CD8-positive, alpha-beta memory T cell (primary cell): ENCODE measurements around the gene ACAA1. TPM values are rescaled to one million over a fixed set of nuclear protein-coding genes. Genes with fewer than 3 reads are reported as not detected.
A peak's percentile ranks its signal among the peaks of the same experiment; 100 is the strongest.

Source experiments
- CTCF ChIA-PET: fragments of 350-600 bp; sonication (Branson Sonifier 250); formaldehyde crosslinking; loops from one replicate; lab custom pipeline; 2021; ENCODE audit warnings: antibody characterized with exemption; lab: Charles Lee
- POLR2A ChIA-PET: fragments of 350-600 bp; sonication (Branson Sonifier 250); formaldehyde crosslinking; loops from one replicate; lab custom pipeline; 2021; ENCODE audit warnings: antibody characterized with exemption; lab: Charles Lee
- DNase-seq, 5 donors: peaks; one replicate each; pipeline versions ENCODE4 v3.0.0 to v3.0.0-alpha.2; 2020 to 2022; ENCODE audit warnings: mixed read lengths in 1 of 5
- H3K27ac ChIP-seq: one replicate; pipeline ENCODE4 v1.7.0; 2013; ENCODE audit warnings: low read depth, mild to moderate bottlenecking, low read length, moderate library complexity
- H3K27me3 ChIP-seq: 2 replicates; pipeline ENCODE4 v1.7.0; 2013; ENCODE audit warnings: low read length, mild to moderate bottlenecking; ENCODE audit not compliant: insufficient read depth, poor library complexity, severe bottlenecking
- H3K36me3 ChIP-seq: 2 replicates; pipeline ENCODE4 v1.7.0; 2013; ENCODE audit warnings: mild to moderate bottlenecking, low read length, moderate library complexity; ENCODE audit not compliant: insufficient read depth
- H3K4me1 ChIP-seq: 2 replicates; pipeline ENCODE4 v1.7.0; 2013; ENCODE audit warnings: mild to moderate bottlenecking, low read length, moderate library complexity; ENCODE audit not compliant: insufficient read depth
- H3K4me3 ChIP-seq: 2 replicates; pipeline ENCODE4 v1.7.0; 2013; ENCODE audit warnings: mild to moderate bottlenecking, low read length
- H3K9me3 ChIP-seq: 2 replicates; pipeline ENCODE4 v1.7.0; 2013; ENCODE audit warnings: mild to moderate bottlenecking, low read length
- H3K27ac Mint-ChIP-seq, 8 donors: one replicate each; pipeline ENCODE4 v1.8.0; 2020 to 2021; ENCODE audit warnings: mixed read lengths in 8 of 8, mild to moderate bottlenecking in 6 of 8, inconsistent platforms in 3 of 8, moderate library complexity in 3 of 8
- H3K27me3 Mint-ChIP-seq, 2 donors: one replicate each; pipeline ENCODE4 v1.8.0; 2020 to 2021; ENCODE audit warnings: mixed read lengths in 2 of 2, mild to moderate bottlenecking in 1 of 2, moderate library complexity in 1 of 2
- H3K36me3 Mint-ChIP-seq, 3 donors: one replicate each; pipeline ENCODE4 v1.8.0; 2020 to 2021; ENCODE audit warnings: mixed read lengths in 3 of 3, inconsistent platforms in 1 of 3, mild to moderate bottlenecking in 1 of 3
- H3K4me1 Mint-ChIP-seq, 3 donors: one replicate each; pipeline ENCODE4 v1.8.0; 2020 to 2021; ENCODE audit warnings: mixed read lengths in 3 of 3, inconsistent platforms in 1 of 3, mild to moderate bottlenecking in 1 of 3
- H3K4me3 Mint-ChIP-seq, 7 donors: one replicate each; pipeline ENCODE4 v1.8.0; 2020 to 2021; ENCODE audit warnings: mixed read lengths in 7 of 7, mild to moderate bottlenecking in 6 of 7, moderate library complexity in 4 of 7, inconsistent platforms in 2 of 7
- H3K9me3 Mint-ChIP-seq, 5 donors: one replicate each; pipeline ENCODE4 v1.8.0; 2020 to 2022; ENCODE audit warnings: mixed read lengths in 5 of 5, mild to moderate bottlenecking in 3 of 5, moderate library complexity in 2 of 5, inconsistent platforms in 1 of 5
- polyA plus RNA-seq: library from polyadenylated mRNA; unstranded; fragments of 300-500 nt; fragmentation: Illumina TruSeq; gene quantifications from one replicate; pipeline ENCODE4 v1.2.3, GENCODE V29; 2021
- total RNA-seq, 2 experiments: library from RNA; stranded (reverse); gene quantifications; one replicate each; pipeline ENCODE4 v1.2.3, GENCODE V29; 2021

Gene ACAA1
- total and polyA plus RNA-seq, 3 experiments from 2014 or later, result 49.0 to 67.4 (median 67.1) TPM

DNA sequence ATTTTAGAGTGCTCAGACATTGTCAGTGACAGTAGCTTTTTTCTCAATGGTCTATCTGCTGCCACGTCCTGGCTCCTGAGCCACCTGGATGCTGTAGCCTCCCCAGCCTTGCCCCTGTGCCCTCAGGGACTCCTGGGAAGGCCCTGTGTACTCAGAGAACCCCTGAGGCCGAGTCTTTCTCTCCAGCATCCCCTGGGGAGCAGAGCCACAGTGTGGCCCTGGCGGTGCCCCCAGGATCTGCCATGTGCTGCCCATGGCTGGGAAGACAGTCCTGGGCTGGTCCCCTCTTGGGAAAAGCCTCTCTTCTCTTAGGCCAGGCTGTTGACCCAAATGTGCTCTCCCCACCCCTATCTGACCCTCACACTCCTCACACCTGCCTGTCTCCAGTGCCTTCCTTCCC, 6.6 kb upstream of the ACAA1 start:
- Histone ChIP-seq H3K36me3 (peaks cover 9% of the 10 kb centered on the region), H3K4me3 (no peak overlapping the region), H3K27ac (no peak overlapping the region), H3K4me1 (peaks cover 18% of the 10 kb centered on the region), H3K27me3 (no peaks in the 10 kb centered on the region), H3K9me3 (peaks cover 11% of the 10 kb centered on the region)
- Mint-ChIP-seq H3K27me3 (peaks cover 0 to 2% of the 10 kb centered on the region in 2 donors), H3K36me3 (peaks cover 18 to 31% (median 23%) of the 10 kb centered on the region in 3 donors), H3K9me3 (peaks cover 13 to 21% (median 18%) of the 10 kb centered on the region in 5 donors), H3K4me1 (peaks cover 28 to 34% (median 29%) of the 10 kb centered on the region in 3 donors), H3K27ac (peak overlapping the region in 1 of 8 donors; percentile 36), H3K4me3 (no peak overlapping the region)
- ChIA-PET CTCF (interaction anchor here (7.7 kb wide), 1 partner anchor 21 kb away, joined by 60 read pairs; the partner anchor contains the start of gene OXSR1), POLR2A (interaction anchor here (1.1 kb wide), 1 partner anchor 21 kb away, joined by 3 read pairs; the partner anchor contains the start of gene OXSR1)
- DNase-seq, result no peak

DNA sequence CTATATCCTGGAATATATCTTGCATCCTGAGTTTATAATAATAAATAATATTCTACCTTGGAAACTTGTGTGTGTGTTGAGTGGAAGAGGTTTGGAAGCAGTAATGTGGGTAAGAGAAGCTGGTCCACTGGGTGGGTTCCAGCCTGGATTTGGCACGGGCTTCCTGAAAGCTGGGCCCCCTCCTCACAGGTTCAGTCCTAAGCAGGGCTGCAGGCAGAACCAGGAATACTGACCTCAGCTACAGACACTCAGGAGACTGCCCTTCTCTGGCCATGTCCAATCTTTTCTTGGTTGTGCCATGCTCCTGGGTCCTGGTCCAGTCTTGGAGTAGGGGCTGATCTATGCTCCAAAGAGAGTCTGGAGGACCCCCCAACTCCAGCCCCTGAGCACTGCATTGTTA, 6.0 kb upstream of the ACAA1 start:
- Histone ChIP-seq H3K27ac (no peak overlapping the region), H3K27me3 (no peaks in the 10 kb centered on the region), H3K4me3 (no peak overlapping the region), H3K36me3 (peaks cover 9% of the 10 kb centered on the region), H3K4me1 (peaks cover 21% of the 10 kb centered on the region), H3K9me3 (peaks cover 11% of the 10 kb centered on the region)
- H3K4me1 Mint-ChIP-seq, result peaks cover 33 to 39% (median 34%) of the 10 kb centered on the region in 3 donors
- H3K4me3 Mint-ChIP-seq, result peak overlapping the region in 1 of 7 donors; percentile 96
- peaks cover 13 to 21% (median 18%) of the 10 kb centered on the region in 5 donors for H3K9me3 Mint-ChIP-seq
- H3K36me3 Mint-ChIP-seq, result peaks cover 18 to 36% (median 23%) of the 10 kb centered on the region in 3 donors
- no peak for DNase-seq
- POLR2A ChIA-PET, result interaction anchor here (1.1 kb wide), 1 partner anchor 22 kb away, joined by 3 read pairs; the partner anchor contains the start of gene OXSR1
- CTCF ChIA-PET, result interaction anchor here (1.3 to 7.7 kb wide), 2 partner anchors 14 to 22 kb away, joined by 3 to 60 read pairs; partner anchors contain the start of gene OXSR1
- H3K27me3 Mint-ChIP-seq, result peaks cover 0 to 2% of the 10 kb centered on the region in 2 donors
- H3K27ac Mint-ChIP-seq, result peak overlapping the region in 2 of 8 donors; percentile 12 to 24

DNA sequence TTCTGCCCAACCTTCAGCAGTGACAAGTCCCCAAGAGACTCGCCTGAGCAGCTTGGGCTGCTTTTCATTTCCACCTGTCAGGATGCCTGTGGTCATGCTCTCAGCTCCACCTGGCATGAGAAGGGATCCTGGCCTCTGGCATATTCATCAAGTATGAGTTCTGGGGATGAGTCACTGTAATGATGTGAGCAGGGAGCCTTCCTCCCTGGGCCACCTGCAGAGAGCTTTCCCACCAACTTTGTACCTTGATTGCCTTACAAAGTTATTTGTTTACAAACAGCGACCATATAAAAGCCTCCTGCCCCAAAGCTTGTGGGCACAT, 5.0 kb upstream of the ACAA1 start:
- H3K9me3 Mint-ChIP-seq, result peaks cover 5 to 16% (median 13%) of the 10 kb centered on the region in 5 donors
- no peak for DNase-seq
- peaks cover 10% of the 10 kb centered on the region for H3K9me3 ChIP-seq
- ChIA-PET CTCF (interaction anchor here (1.3 to 7.7 kb wide), 2 partner anchors 15 to 23 kb away, joined by 3 to 60 read pairs; partner anchors contain the start of gene OXSR1), POLR2A (no interaction called here)
- H3K36me3 Mint-ChIP-seq, result peaks cover 15 to 39% (median 18%) of the 10 kb centered on the region in 3 donors
- H3K4me1 Mint-ChIP-seq, result peaks cover 39 to 45% (median 43%) of the 10 kb centered on the region in 3 donors
- H3K36me3 ChIP-seq, result peaks cover 9% of the 10 kb centered on the region
- H3K27ac Mint-ChIP-seq, result peak overlapping the region in 5 of 8 donors; percentile 6 to 78 (median 24)
- no peak overlapping the region for H3K27ac ChIP-seq
- H3K4me3 Mint-ChIP-seq, result peak overlapping the region in 3 of 7 donors; percentile 9 to 96 (median 52)
- no peaks in the 10 kb centered on the region for H3K27me3 ChIP-seq
- no peak overlapping the region for H3K4me3 ChIP-seq
- H3K27me3 Mint-ChIP-seq, result peaks cover 0 to 2% of the 10 kb centered on the region in 2 donors
- peaks cover 28% of the 10 kb centered on the region for H3K4me1 ChIP-seq

DNA sequence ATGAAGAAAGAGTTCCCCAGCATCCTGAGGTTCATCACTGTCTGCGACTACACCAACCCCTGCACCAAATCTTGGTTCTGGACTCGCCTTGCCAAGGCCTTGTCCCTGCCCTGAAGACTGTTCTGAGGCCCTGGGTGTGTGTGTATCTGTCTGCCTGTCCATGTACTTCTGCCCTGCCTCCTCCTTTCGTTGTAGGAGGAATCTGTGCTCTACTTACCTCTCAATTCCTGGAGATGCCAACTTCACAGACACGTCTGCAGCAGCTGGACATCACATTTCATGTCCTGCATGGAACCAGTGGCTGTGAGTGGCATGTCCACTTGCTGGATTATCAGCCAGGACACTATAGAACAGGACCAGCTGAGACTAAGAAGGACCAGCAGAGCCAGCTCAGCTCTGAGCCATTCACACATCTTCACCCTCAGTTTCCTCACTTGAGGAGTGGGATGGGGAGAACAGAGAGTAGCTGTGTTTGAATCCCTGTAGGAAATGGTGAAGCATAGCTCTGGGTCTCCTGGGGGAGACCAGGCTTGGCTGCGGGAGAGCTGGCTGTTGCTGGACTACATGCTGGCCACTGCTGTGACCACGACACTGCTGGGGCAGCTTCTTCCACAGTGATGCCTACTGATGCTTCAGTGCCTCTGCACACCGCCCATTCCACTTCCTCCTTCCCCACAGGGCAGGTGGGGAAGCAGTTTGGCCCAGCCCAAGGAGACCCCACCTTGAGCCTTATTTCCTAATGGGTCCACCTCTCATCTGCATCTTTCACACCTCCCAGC, 4.4 kb upstream of the ACAA1 start:
- peaks cover 0 to 12% (median 12%) of the 10 kb centered on the region in 5 donors for H3K9me3 Mint-ChIP-seq
- ChIA-PET POLR2A (no interaction called here), CTCF (interaction anchor here (1.1 to 7.7 kb wide), 3 partner anchors 16 to 205 kb away, joined by 3 to 60 read pairs (median 3); partner anchors contain the start of genes OXSR1 and XYLB)
- peaks cover 39 to 46% (median 44%) of the 10 kb centered on the region in 3 donors for H3K4me1 Mint-ChIP-seq
- H3K4me3 Mint-ChIP-seq, result peak overlapping the region in 6 of 7 donors; percentile 29 to 99 (median 56)
- Histone ChIP-seq H3K36me3 (peaks cover 9% of the 10 kb centered on the region), H3K4me3 (no peak overlapping the region), H3K9me3 (peaks cover 5% of the 10 kb centered on the region), H3K27me3 (no peaks in the 10 kb centered on the region), H3K4me1 (peaks cover 28% of the 10 kb centered on the region), H3K27ac (no peak overlapping the region)
- peaks cover 10 to 41% (median 17%) of the 10 kb centered on the region in 3 donors for H3K36me3 Mint-ChIP-seq
- no peak for DNase-seq
- peaks cover 0 to 2% of the 10 kb centered on the region in 2 donors for H3K27me3 Mint-ChIP-seq
- H3K27ac Mint-ChIP-seq, result peak overlapping the region; percentile 10 to 93 (median 68)

DNA sequence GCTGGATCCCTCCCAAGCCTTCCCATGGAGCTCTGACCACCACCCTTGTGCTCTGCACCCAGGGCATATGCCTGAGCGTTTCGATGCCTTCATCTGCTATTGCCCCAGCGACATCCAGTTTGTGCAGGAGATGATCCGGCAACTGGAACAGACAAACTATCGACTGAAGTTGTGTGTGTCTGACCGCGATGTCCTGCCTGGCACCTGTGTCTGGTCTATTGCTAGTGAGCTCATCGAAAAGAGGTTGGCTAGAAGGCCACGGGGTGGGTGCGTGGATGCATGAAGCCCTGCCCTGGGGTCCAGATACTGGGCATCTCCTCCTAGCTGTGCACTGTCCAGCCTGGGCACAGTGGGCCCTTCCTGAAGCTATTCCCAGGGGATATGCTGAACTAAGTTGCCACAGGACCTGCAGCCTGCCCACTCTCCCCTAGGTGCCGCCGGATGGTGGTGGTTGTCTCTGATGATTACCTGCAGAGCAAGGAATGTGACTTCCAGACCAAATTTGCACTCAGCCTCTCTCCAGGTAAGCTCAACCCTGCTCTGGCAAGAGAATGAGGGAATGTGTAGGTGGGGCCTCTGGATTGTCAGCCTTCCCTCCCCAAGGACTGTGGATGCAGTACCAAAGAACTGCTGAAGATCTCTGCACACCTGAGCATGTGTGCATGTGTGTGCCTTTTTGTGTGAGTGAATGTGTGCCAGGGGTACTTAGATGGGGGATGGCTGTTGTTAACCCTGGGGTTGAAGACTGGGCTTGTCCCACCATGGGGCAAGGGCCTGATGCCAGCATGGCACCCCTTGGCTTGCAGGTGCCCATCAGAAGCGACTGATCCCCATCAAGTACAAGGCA, 3.6 kb upstream of the ACAA1 start:
- Mint-ChIP-seq H3K27me3 (peaks cover 0 to 2% of the 10 kb centered on the region in 2 donors), H3K9me3 (peaks cover 0 to 4% (median 4%) of the 10 kb centered on the region in 5 donors), H3K27ac (peak overlapping the region; percentile 2 to 99 (median 80)), H3K36me3 (peaks cover 4 to 46% (median 14%) of the 10 kb centered on the region in 3 donors), H3K4me3 (peak overlapping the region; percentile 87 to 99 (median 95)), H3K4me1 (peaks cover 47 to 54% (median 52%) of the 10 kb centered on the region in 3 donors)
- DNase-seq, result no peak
- Histone ChIP-seq H3K4me3 (no peak overlapping the region), H3K27ac (no peak overlapping the region), H3K4me1 (peaks cover 31% of the 10 kb centered on the region), H3K27me3 (no peaks in the 10 kb centered on the region), H3K36me3 (peaks cover 9% of the 10 kb centered on the region), H3K9me3 (no peaks in the 10 kb centered on the region)
- POLR2A ChIA-PET, result interaction anchor here (2.7 kb wide), 1 partner anchor 25 kb away, joined by 17 read pairs; the partner anchor contains the start of gene OXSR1
- CTCF ChIA-PET, result interaction anchor here (1.0 to 7.7 kb wide), 3 partner anchors 13 to 206 kb away, joined by 3 to 60 read pairs (median 3); partner anchors contain the start of genes OXSR1 and XYLB

DNA sequence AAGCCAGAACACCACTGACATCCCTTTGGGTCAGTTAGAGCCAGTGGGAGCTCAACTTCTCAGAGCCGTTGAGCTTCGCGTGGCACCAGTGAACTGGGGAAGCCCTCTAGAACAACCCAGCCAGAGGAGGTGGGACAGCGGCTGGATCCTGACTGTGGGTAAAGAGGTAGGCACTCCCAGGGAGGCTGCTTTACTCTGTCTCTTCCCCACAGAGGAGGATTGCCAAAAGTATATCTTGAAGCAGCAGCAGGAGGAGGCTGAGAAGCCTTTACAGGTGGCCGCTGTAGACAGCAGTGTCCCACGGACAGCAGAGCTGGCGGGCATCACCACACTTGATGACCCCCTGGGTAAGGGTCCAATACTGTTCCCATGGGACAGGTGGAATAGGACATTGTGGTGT, 2.7 kb upstream of the ACAA1 start:
- ChIA-PET CTCF (interaction anchor here (1.0 to 7.7 kb wide), 3 partner anchors 14 to 25 kb away, joined by 3 to 60 read pairs (median 3); partner anchors contain the start of gene OXSR1), POLR2A (interaction anchor here (2.7 kb wide), 1 partner anchor 26 kb away, joined by 17 read pairs; the partner anchor contains the start of gene OXSR1)
- H3K9me3 Mint-ChIP-seq, result no peaks in the 10 kb centered on the region
- H3K9me3 ChIP-seq, result no peaks in the 10 kb centered on the region
- H3K36me3 Mint-ChIP-seq, result peaks cover 0 to 53% (median 14%) of the 10 kb centered on the region in 3 donors
- no peak for DNase-seq
- no peaks in the 10 kb centered on the region for H3K27me3 ChIP-seq
- H3K27ac Mint-ChIP-seq, result peak overlapping the region; percentile 79 to 100 (median 96)
- H3K4me3 ChIP-seq, result peak overlapping the region; percentile 97
- H3K36me3 ChIP-seq, result peaks cover 9% of the 10 kb centered on the region
- H3K27me3 Mint-ChIP-seq, result peaks cover 0 to 2% of the 10 kb centered on the region in 2 donors
- H3K4me3 Mint-ChIP-seq, result peak overlapping the region; percentile 87 to 99 (median 95)
- peak overlapping the region; percentile 89 for H3K27ac ChIP-seq
- peaks cover 54 to 63% (median 60%) of the 10 kb centered on the region in 3 donors for H3K4me1 Mint-ChIP-seq
- H3K4me1 ChIP-seq, result peaks cover 37% of the 10 kb centered on the region

DNA sequence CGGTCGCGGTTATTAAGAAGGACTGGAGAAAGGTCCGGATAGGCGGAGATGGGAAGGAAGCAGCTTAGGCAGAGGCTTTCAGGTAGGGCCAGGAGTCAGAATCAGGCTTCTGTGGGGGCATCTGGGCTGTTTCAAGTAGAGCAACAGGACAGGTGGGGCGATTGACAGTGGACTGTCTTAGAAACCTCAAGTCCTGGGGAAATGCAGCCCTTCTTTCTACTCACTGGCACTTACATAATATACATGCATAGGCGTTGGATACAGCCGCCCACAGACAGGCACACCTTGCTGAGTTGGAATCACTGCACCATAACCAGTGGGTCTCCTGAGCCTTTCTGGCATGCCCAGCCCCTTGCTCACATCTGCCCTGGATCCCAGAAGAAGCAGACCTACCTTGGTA, 2.3 kb upstream of the ACAA1 start:
- H3K9me3 Mint-ChIP-seq, result no peaks in the 10 kb centered on the region
- peaks cover 58 to 68% (median 64%) of the 10 kb centered on the region in 3 donors for H3K4me1 Mint-ChIP-seq
- H3K36me3 Mint-ChIP-seq, result peaks cover 0 to 58% (median 16%) of the 10 kb centered on the region in 3 donors
- ChIA-PET CTCF (interaction anchor here (1.0 to 7.7 kb wide), 2 partner anchors 20 to 26 kb away, joined by 3 to 60 read pairs; partner anchors contain the start of gene OXSR1), POLR2A (interaction anchor here (2.7 kb wide), 1 partner anchor 26 kb away, joined by 17 read pairs; the partner anchor contains the start of gene OXSR1)
- H3K4me3 Mint-ChIP-seq, result peak overlapping the region; percentile 87 to 99 (median 95)
- Histone ChIP-seq H3K27me3 (no peaks in the 10 kb centered on the region), H3K4me3 (peak overlapping the region; percentile 97), H3K27ac (peak overlapping the region; percentile 89), H3K36me3 (peaks cover 9% of the 10 kb centered on the region), H3K4me1 (peaks cover 37% of the 10 kb centered on the region), H3K9me3 (no peaks in the 10 kb centered on the region)
- peak overlapping the region; percentile 89 to 100 (median 96) for H3K27ac Mint-ChIP-seq
- H3K27me3 Mint-ChIP-seq, result peaks cover 0 to 2% of the 10 kb centered on the region in 2 donors
- DNase-seq, result no peak
